HG02798 (cell line): Measurements from ENCODE around the gene RLN1.
"Not testable (repeated sequence)": the region's sequence is repeated elsewhere in the genome, so short reads cannot be mapped to it uniquely, and the experiment has no call there.

Source experiments
- ATAC-seq: cut with Tn5 transposase; IDR thresholded peaks from one replicate; pipeline ENCODE4 v1.9.1; 2021; ENCODE audit warnings: mild to moderate bottlenecking; ENCODE audit not compliant: unreplicated experiment, poor library complexity

Gene RLN1

GRCh38 chr9:5338992-5339981, at the start of gene RLN1:
Gene RLN1, minus strand, starts transcription at chr9:5339876. Its CDS starts 130 bp downstream, at chr9:5339746.
- peak; percentile 100 for ATAC-seq

GRCh38 chr9:5389109-5389732, 49.5 kb upstream of the RLN1 start:
- ATAC-seq: peak; percentile 40

- no peak for ATAC-seq
Measured at GRCh38 chr9:5388026-5388819, 48.5 kb upstream of the RLN1 start.

- no peak for ATAC-seq
Measured at GRCh38 chr9:5384436-5384835, 44.8 kb upstream of the RLN1 start.

GRCh38 chr9:5382479-5382878, 42.8 kb upstream of the RLN1 start:
- ATAC-seq: no peak

- no peak for ATAC-seq
Measured at GRCh38 chr9:5375790-5376477, 36.3 kb upstream of the RLN1 start.

- no peak for ATAC-seq
Measured at GRCh38 chr9:5375091-5375490, 35.4 kb upstream of the RLN1 start.

- peak; percentile 97 for ATAC-seq
Measured at GRCh38 chr9:5364294-5365024, 24.8 kb upstream of the RLN1 start.

GRCh38 chr9:5361326-5362010, 21.8 kb upstream of the RLN1 start:
- no peak for ATAC-seq

- ATAC-seq: no peak
Measured at GRCh38 chr9:5360341-5360740, 20.7 kb upstream of the RLN1 start.

- no peak for ATAC-seq
Measured at GRCh38 chr9:5357431-5358105, 17.9 kb upstream of the RLN1 start.

- ATAC-seq: no peak
Measured at GRCh38 chr9:5355817-5356216, 16.1 kb upstream of the RLN1 start.

- ATAC-seq: no peak
Measured at GRCh38 chr9:5355226-5355625, 15.6 kb upstream of the RLN1 start.

GRCh38 chr9:5354184-5354583, 14.5 kb upstream of the RLN1 start:
- no peak for ATAC-seq

- ATAC-seq: no peak
Measured at GRCh38 chr9:5352637-5353248, 13.1 kb upstream of the RLN1 start.

- ATAC-seq: no peak
Measured at GRCh38 chr9:5336688-5337087, 3.0 kb downstream of the RLN1 start.

GRCh38 chr9:5331276-5331675, 8.4 kb downstream of the RLN1 start:
- ATAC-seq: not testable (repeated sequence)
